Glutamatergic neuron (in vitro differentiated cells): Measurements from ENCODE around the gene LBHD1. TPM values are rescaled to one million over a fixed set of nuclear protein-coding genes. Genes with fewer than 3 reads are reported as not detected.

Experiments used
- DNase-seq: peaks from one replicate; pipeline ENCODE4 v3.0.0; 2022
- H3K27ac Mint-ChIP-seq: one replicate; pipeline ENCODE4 v1.8.0; 2020; ENCODE audit warnings: mild to moderate bottlenecking, mixed read lengths, inconsistent platforms; ENCODE audit not compliant: unreplicated experiment
- H3K27me3 Mint-ChIP-seq: one replicate; pipeline ENCODE4 v1.8.0; 2020; ENCODE audit warnings: mild to moderate bottlenecking, moderate library complexity, mixed read lengths, inconsistent platforms; ENCODE audit not compliant: unreplicated experiment
- H3K36me3 Mint-ChIP-seq: one replicate; pipeline ENCODE4 v1.8.0; 2020; ENCODE audit warnings: mild to moderate bottlenecking, mixed read lengths, inconsistent platforms; ENCODE audit not compliant: unreplicated experiment
- H3K4me1 Mint-ChIP-seq: one replicate; pipeline ENCODE4 v1.8.0; 2020; ENCODE audit warnings: mild to moderate bottlenecking, low read depth, mixed read lengths, inconsistent platforms; ENCODE audit not compliant: unreplicated experiment
- H3K4me3 Mint-ChIP-seq: one replicate; pipeline ENCODE4 v1.8.0; 2020; ENCODE audit warnings: mild to moderate bottlenecking, mixed read lengths, inconsistent platforms; ENCODE audit not compliant: unreplicated experiment
- H3K9me3 Mint-ChIP-seq: one replicate; pipeline ENCODE4 v1.8.0; 2020; ENCODE audit warnings: mild to moderate bottlenecking, moderate library complexity, mixed read lengths, inconsistent platforms; ENCODE audit not compliant: unreplicated experiment
- CTCF ChIP-seq: fragments of 200-600 bp; sonication (generic); IDR thresholded peaks from one replicate; pipeline ENCODE4 v1.5.0; 2021; ENCODE audit not compliant: partially characterized antibody, unreplicated experiment
- total RNA-seq: library from RNA; stranded (reverse); fragmentation: NEBNext Ultra II Directional; extraction: Animal tissue kit (Norgen Biotek cat#: 25700); gene quantifications from one replicate; pipeline ENCODE4 v1.2.1, GENCODE V29; 2021; ENCODE audit not compliant: unreplicated experiment

Gene LBHD1
- total RNA-seq, 1 donor from 2014 or later: 4.6 TPM

- H3K36me3 Mint-ChIP-seq: peaks cover 5% of the 10 kb centered on the region
- TF ChIP-seq CTCF: no peak
- no peak overlapping the region for H3K27ac Mint-ChIP-seq
- peaks cover 5% of the 10 kb centered on the region for H3K9me3 Mint-ChIP-seq
- peaks cover 3% of the 10 kb centered on the region for H3K27me3 Mint-ChIP-seq
- no peak overlapping the region for H3K4me3 Mint-ChIP-seq
- no peak for DNase-seq
- peaks cover 2% of the 10 kb centered on the region for H3K4me1 Mint-ChIP-seq
These were observed 43.4 kb upstream of the LBHD1 start for GRCh38 chr11:62715150-62716130.

GRCh38 chr11:62713343-62713742 is 41.3 kb upstream of the LBHD1 start:
- Mint-ChIP-seq H3K27me3 (peaks cover 6% of the 10 kb centered on the region), H3K27ac (peak overlapping the region; percentile 64), H3K36me3 (peaks cover 5% of the 10 kb centered on the region), H3K4me3 (no peak overlapping the region), H3K4me1 (peaks cover 8% of the 10 kb centered on the region), H3K9me3 (peaks cover 14% of the 10 kb centered on the region)
- no peak for TF ChIP-seq CTCF
- no peak for DNase-seq

- Mint-ChIP-seq H3K36me3 (no peaks in the 10 kb centered on the region), H3K27ac (peak overlapping the region; percentile 15), H3K4me3 (no peak overlapping the region), H3K27me3 (peaks cover 6% of the 10 kb centered on the region), H3K9me3 (peaks cover 12% of the 10 kb centered on the region), H3K4me1 (peaks cover 6% of the 10 kb centered on the region)
- DNase-seq: no peak
- TF ChIP-seq CTCF: no peak
These were observed 40.8 kb upstream of the LBHD1 start for GRCh38 chr11:62712861-62713260.

GRCh38 chr11:62712276-62712812 is 40.3 kb upstream of the LBHD1 start:
- Mint-ChIP-seq H3K36me3 (no peaks in the 10 kb centered on the region), H3K27me3 (peaks cover 8% of the 10 kb centered on the region), H3K27ac (peak overlapping the region; percentile 8), H3K9me3 (peaks cover 13% of the 10 kb centered on the region), H3K4me3 (no peak overlapping the region), H3K4me1 (peaks cover 6% of the 10 kb centered on the region)
- no peak for TF ChIP-seq CTCF
- no peak for DNase-seq

GRCh38 chr11:62710001-62710345 is 37.9 kb upstream of the LBHD1 start:
- no peak for DNase-seq
- H3K36me3 Mint-ChIP-seq: no peaks in the 10 kb centered on the region
- peaks cover 8% of the 10 kb centered on the region for H3K4me1 Mint-ChIP-seq
- TF ChIP-seq CTCF: no peak
- peak overlapping the region; percentile 98 for H3K4me3 Mint-ChIP-seq
- H3K27me3 Mint-ChIP-seq: peaks cover 17% of the 10 kb centered on the region
- peaks cover 28% of the 10 kb centered on the region for H3K9me3 Mint-ChIP-seq
- peak overlapping the region; percentile 99 for H3K27ac Mint-ChIP-seq
